ENCODE data around the gene RBM4.

The RBM4 gene

GRCh38 chr11:66659763-66660162 lies 21.3 kb downstream of the RBM4 start:
- no peak for DNase-seq

DNA sequence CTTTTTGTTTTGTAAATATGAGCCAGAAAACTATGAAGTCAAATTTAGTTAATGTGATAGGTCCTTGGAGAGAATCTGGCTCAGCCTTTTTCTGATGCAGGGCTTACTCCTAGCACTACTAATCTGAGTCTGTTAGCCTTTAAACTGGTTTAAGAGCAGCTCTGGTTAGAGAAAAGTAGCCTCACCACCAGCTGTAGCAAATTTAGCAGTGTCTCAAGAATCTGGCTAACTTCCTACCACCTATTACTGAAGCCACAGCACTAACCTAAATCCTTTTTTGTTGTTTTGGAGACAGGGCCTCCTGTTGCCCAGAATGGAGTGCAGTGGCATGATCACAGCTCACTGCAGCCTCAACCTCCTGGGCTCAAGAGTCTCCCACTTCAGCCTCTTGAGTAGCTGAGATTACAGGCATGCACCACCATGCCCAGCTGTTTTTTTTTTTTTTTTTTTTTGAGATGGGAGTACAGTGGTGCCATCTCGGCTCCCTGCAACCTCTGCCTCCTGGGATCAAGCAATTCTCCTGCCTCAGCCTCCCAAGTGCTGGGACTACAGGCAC lies 25.3 kb downstream of the RBM4 start:
- no peak for DNase-seq

GRCh38 chr11:66665369-66665768 lies 26.9 kb downstream of the RBM4 start:
- no peak for DNase-seq

GRCh38 chr11:66670816-66671215 lies 32.3 kb downstream of the RBM4 start:
- no peak for DNase-seq

- no peak for DNase-seq
Observed at GRCh38 chr11:66674964-66675602, 36.6 kb downstream of the RBM4 start.

- no peak for DNase-seq
Observed at GRCh38 chr11:66676282-66676919, 37.9 kb downstream of the RBM4 start.

- no peak for DNase-seq
Observed at GRCh38 chr11:66676931-66677598, 38.6 kb downstream of the RBM4 start.

DNA sequence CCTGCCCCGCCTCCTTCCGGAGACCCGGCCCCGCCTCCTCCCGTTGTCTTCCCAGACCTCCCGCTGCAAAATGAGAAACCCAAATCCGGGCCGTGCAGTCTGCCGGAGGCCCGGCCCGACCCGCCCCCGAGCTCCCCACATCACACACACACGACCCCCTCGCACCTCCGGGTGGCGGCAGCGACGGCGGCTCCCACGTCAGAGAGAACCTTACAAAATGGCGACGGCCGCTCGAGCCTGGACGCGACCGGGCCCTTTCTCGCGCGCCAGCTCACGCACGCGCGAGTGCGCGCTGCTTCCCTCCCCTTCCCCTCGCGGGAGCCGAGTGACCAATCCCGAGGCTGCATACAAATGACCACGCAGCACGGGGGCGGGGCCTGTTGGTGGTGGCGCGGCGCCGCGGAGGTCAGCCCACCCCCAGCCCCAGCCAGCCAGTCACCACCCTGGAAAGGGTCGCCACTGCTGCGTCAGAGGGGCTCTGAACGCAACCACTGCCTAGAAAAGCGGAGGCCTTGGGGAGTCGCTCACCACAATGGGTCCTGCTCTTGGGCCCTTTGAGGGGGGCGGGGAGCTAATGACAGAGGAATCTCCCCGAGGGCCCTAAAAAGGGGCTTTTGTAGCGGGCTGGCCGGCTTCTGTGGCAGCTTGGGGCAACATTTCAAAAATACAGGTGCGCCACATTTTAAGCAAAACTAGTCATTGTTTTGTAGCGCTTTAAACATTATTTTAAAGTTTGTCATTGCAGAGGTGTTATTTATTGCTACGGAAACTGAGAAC lies 39.3 kb downstream of the RBM4 start, which contains the start of gene RBM4B:
RBM4B (minus strand) TSS at position 289 of the 777 bp plus-strand sequence. CDS start 808 bp downstream, outside the sequence.
- DNase-seq, result peak; percentile 95

GRCh38 chr11:66680966-66681645 lies 42.6 kb downstream of the RBM4 start:
- no peak for DNase-seq

DNA sequence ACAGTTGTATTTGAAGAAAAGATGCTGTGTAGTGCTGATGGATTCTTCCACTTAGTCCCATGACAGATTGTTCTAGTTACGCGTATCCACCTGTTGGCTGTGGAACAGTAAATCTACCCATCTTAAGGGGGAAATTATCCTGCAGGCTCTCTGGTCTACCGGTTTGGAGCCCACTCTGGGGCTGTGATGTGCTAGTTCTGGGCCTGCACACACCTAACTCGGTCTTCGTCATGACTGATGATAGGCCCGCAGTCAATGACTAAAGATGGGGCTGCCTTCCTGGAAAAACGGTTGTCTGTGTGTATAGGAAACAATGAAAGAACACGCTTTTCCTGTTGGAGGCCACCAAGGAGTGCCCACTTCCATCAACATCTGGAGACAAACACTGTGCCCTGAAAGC lies 45.4 kb downstream of the RBM4 start:
- DNase-seq, result no peak

GRCh38 chr11:66684635-66685034 lies 46.1 kb downstream of the RBM4 start:
- DNase-seq, result no peak

DNA sequence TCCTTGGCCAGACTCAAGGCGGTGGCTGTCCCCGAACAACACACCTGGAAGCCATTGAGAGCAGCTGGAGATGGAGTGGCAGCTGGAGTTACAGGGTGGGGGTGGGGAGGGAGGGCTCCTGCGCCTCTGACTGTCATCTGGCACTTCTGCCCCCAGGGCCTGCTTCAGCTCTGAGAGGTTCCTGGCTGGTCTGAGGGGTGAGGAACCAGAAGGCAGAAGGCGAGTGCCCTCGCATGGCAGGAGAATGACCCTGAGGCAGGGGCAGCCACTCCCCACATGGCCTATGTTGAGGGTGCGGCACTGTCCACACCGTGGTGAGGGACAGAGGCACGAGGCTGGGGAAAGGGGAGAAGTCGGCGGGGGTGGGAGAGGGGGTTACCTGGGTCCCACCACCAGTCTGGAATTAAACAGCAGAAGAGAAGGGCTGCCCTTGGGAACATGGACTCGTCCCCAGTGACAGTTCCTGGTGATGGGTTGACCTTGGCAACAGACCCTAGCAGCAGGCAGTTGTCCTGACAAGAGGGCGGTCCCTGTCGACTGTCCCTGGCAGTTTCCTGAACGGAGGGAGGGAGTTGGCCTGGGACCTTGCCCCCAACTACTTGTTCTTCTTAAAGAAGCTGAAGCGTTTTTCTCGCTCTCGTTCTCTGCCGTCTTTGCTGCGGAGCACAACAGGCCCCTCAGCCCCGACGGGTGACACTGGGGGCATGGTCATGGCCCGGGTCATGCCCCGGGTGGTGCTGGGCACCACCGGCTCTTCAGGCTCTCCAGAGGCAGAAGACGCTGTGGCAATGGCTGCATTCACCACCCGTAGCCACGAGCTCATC lies 47.0 kb downstream of the RBM4 start:
- peak; percentile 49 for DNase-seq

DNA sequence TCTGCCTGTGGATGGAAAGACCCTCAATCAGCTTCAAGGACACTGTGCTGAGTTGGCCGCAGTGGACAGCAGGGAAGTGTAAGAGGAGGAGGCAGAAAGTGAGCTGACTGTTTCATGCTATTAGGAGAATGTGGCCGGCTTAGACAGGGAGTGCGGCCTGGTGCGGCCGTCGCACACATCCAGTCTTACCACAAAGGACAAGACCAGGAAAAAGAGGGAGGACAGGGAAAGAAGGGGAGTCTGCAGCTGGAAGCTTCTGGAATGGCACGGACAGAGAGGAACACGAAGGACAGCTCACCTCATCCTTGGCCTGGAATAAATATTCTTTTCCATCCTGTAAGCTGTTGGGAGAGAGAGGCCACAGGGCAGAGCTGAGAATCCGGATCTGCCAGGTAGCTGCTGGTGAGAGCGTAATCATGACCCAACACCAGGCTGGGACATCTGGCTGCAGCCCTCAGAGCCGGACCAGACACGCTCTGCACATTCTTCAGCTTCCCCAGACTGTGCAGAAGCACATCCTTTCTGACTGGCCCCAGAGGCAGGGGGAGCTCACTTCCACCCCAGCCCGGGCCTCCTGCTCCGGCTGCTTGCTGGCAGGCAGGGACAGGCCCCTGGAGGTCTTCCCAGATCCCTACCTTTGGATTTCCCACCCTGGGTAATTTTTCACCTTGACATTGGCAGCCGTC lies 47.7 kb downstream of the RBM4 start:
- no peak for DNase-seq

DNA sequence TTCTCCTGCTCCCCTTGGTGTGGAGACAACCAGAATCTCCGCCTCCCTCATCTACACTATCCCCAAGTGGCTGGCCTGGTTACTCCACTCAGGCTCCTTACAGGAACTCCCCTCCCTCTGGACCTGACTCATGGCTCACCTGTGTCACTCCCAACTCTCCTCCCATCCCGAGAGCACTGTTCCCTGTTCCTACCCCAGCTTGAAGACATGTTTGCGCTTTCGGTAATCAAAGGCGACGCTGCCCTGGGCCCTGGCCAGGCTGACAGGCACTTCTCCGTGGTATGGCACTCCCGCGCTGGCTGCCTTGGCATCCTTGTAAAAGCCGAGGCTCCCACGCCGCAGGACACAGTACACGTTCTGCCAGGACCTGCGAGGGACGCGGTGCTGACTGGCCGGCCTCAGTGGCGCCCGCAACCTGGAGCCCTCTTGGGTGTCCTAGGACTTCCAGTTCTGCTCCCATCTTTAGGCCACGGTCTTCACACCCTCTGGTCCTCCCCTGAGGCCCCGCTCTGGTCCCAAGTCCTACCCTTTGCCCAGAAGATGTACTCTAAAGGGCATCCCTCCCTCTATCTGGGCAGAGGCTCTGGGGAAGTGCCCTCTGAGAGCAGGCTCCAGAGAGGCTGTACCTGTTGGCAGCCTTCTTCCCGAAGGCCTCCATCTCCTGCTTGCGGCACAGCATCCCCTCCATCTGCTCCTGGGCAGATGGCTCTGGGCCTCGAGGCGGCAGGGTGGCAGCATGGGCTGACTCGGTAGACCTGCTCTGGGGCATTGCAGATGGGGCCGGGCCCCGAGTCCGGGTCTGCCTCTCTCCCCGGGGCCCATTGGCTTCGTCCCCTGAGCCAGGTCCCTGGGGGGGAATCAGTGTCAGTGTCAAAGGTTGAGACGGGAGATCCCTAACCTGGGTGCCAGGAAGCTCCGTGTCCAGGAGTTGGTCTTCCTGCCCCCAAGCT lies 48.6 kb downstream of the RBM4 start:
- DNase-seq, result no peak

- no peak for DNase-seq
Observed at GRCh38 chr11:66687831-66688281, 49.4 kb downstream of the RBM4 start.

DNA sequence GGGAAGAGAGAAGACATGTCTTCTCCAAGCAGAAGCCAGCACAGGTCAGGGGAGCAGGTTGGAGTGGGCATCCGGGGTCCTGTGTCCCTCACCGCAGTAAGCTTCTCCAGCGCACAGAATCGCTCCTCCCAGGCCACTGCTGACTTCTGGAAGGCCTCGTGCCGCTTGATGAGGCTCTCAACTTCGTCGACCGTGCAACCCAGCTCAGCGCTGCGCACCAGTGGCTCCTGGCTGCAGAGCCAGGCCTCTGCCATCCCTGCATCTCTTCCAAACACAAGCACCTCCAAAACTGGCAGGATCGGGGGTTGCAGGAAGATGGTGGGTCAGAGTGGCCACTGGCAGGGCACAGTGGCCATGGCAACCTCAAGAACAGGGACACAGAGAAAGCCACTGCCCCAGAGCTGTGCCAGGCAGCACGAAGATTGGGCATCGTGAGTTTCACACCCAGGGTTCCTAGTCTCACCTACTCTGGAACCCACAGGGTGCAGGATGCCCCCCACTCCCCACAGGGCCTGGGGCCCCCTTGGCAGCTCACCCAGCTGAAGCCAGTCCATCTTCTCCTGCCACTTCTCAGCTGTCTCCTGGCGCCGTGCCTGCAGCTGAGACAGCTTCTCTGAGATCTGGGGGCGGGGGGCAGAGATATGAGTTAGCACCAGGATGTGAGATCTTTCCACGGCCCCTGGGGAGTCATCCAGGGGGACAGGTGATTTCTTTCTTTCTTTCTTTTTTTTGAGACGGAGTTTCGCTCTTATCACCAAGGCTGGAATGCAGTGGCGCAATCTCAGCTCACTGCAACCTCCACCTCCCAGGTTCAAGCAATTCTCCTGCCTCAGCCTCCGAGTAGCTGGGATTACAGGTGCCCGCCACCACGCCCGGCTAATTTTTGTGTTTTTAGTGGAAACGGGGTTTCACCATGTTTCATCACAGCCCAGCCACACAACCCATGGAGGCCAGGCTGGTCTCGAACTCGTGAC lies 50.3 kb downstream of the RBM4 start:
- no peak for DNase-seq

GRCh38 chr11:66689661-66690590 lies 51.4 kb downstream of the RBM4 start:
- DNase-seq, result no peak
